ENCODE data around the gene ADAMTSL1. TPM values are rescaled to one million over a fixed set of nuclear protein-coding genes. Genes with fewer than 3 reads are reported as not detected.

Gene ADAMTSL1
- total and polyA plus RNA-seq, 12 donors = 0.37 to 5.2 (median 1.9) TPM

GRCh38 chr9:18441261-18441660 is 32.7 kb upstream of the ADAMTSL1 start:
- no peaks in the 10 kb centered on the region for H3K27me3 ChIP-seq
- peaks cover 5 to 32% (median 14%) of the 10 kb centered on the region in 9 donors for H3K4me1 ChIP-seq
- TF ChIP-seq CTCF (IDR thresholded peaks at IDR 0.05) = no peak
- H3K27ac ChIP-seq = no peak overlapping the region
- intact Hi-C loops (cut with DNase I) = loop anchor here in 8 of 10 donors (5.0 to 10.0 kb wide), 6 partner anchors 184 to 591 kb away; partner anchors contain the start of gene SAXO1 (in 1 of the 8)
- H3K4me3 ChIP-seq = no peak overlapping the region
- no peak for DNase-seq
- 40 to 61% methylated on average over 1 of the region's 1 CpG for WGBS, 2 donors
- H3K36me3 ChIP-seq = no peaks in the 10 kb centered on the region
- no peaks in the 10 kb centered on the region for H3K9me3 ChIP-seq
- no peak for ATAC-seq

GRCh38 chr9:18442629-18443491 is 31.1 kb upstream of the ADAMTSL1 start:
- Histone ChIP-seq H3K27me3 (no peaks in the 10 kb centered on the region), H3K4me3 (no peak overlapping the region), H3K4me1 (peaks cover 0 to 32% (median 12%) of the 10 kb centered on the region in 9 donors), H3K9me3 (no peaks in the 10 kb centered on the region), H3K27ac (no peak overlapping the region), H3K36me3 (no peaks in the 10 kb centered on the region)
- intact Hi-C loops (cut with DNase I) = loop anchor here in 9 of 10 donors (1.0 to 10.0 kb wide), 11 partner anchors 186 to 589 kb away; partner anchors contain the start of gene SAXO1 (in 1 of the 9)
- ATAC-seq = peak; percentile 76 to 86 (median 80)
- peak; percentile 58 to 74 for DNase-seq
- TF ChIP-seq CTCF (IDR thresholded peaks at IDR 0.05) = peak; percentile 72 to 97 (median 92)
- WGBS, 2 donors = 9 to 10% methylated on average over 6 of the region's 6 CpGs

GRCh38 chr9:18447131-18447530 is 26.8 kb upstream of the ADAMTSL1 start:
- H3K27ac ChIP-seq = peak overlapping the region in 1 of 10 donors; percentile 44
- ATAC-seq (peak in 2 of 8 donors; percentile 14 to 20), DNase-seq (no peak)
- H3K4me3 ChIP-seq = no peak overlapping the region
- intact Hi-C loops (cut with DNase I) = loop anchor here in 4 of 10 donors (5.0 to 10.0 kb wide), 3 partner anchors 358 to 580 kb away; no protein-coding TSS in a partner anchor
- H3K4me1 ChIP-seq = peaks cover 0 to 21% (median 8%) of the 10 kb centered on the region in 9 donors
- no peaks in the 10 kb centered on the region for H3K27me3 ChIP-seq
- no peaks in the 10 kb centered on the region for H3K9me3 ChIP-seq
- no peaks in the 10 kb centered on the region for H3K36me3 ChIP-seq
- no peak for TF ChIP-seq CTCF (IDR thresholded peaks at IDR 0.05)
- whole genome bisulfite sequencing, 2 donors = 43 to 52% methylated on average over 4 of the region's 4 CpGs

- DNase-seq (no peak), ATAC-seq (peak in 2 of 8 donors; percentile 13 to 34)
- 61 to 65% methylated on average over 3 of the region's 3 CpGs for WGBS, 2 donors
- no peaks in the 10 kb centered on the region for H3K36me3 ChIP-seq
- no peaks in the 10 kb centered on the region for H3K9me3 ChIP-seq
- H3K4me1 ChIP-seq = peaks cover 0 to 20% (median 8%) of the 10 kb centered on the region in 9 donors
- intact Hi-C loops (cut with DNase I) = loop anchor here in 4 of 10 donors (5.0 to 10.0 kb wide), 3 partner anchors 357 to 580 kb away; no protein-coding TSS in a partner anchor
- no peak for TF ChIP-seq CTCF (IDR thresholded peaks at IDR 0.05)
- H3K27me3 ChIP-seq = no peaks in the 10 kb centered on the region
- no peak overlapping the region for H3K4me3 ChIP-seq
- peak overlapping the region in 1 of 10 donors; percentile 44 for H3K27ac ChIP-seq
These were observed 26.4 kb upstream of the ADAMTSL1 start for GRCh38 chr9:18447541-18447940.
